ENCODE data around the gene DNPH1.

DNPH1 gene

DNA sequence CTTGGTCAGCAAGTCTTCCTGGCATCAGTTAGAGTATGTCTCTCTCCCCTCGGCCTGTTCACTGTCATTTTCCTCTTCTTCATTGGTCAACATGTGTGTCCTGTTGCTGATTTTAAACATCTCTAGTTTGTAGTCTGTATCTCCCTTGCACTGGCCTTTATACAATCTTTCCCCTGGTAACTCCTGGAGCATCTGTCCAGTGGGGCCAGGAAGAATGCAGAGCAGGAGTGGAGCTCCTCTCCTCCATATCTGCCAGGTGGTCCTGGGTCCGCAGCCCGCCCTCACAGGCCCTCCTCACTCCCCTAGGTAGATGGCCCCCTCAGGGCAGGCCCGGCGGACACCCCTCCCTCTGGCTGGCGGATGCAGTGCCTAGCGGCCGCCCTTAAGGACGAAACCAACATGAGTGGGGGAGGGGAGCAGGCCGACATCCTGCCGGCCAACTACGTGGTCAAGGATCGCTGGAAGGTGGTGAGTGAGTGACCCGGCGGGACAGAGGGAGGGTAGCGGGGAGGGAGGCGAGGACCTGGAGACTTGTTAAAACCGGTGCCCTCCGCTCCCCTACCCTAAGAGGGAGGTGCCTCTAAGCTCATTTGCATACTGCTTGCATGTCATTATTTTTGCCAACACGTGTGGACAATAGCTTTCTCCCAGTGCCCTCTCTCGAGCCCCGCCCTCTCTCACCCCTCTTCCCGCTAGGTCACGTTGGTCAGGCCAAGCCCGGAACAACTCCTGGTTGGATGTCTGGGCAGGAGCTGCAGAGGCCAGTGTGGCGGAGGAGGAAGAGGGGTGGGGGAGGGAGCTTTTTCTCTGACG is 17.2 kb upstream of the DNPH1 start:
- FAIRE-seq = no peak
- no peak for DNase-seq (ENCODE audit: low spot score)

DNA sequence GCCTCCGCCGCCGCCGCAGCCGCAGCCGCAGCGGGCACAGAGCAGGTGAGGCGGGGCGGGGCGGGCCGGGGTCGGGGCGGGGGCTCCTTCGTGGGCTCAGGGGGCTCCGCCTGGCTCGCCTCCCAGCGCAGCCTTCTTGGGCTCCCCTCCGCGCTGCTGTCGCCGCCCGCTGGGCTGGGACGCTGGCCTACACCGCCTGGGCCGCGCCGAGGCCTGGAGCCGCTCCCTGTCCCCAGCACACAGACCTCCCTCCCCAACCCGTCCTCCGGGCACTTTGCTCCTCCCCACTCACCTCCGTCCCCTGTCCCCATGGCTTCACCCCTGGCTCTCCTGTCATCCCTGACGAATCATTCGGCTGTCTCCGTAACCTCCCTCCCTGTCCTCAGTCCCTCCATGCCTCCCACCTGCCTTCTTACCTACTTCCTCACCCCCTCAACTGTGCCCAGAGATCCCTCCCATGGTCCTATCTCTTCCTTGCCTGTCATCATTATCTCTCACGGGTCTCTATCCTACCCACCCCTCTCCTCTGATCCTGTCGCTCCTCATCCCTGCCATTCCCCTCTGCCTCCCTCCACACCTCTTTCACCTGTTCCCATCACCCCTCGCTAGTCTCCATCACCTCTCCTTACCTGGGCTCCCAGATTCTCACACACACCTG is 14.5 kb upstream of the DNPH1 start:
- no peak for DNase-seq (ENCODE audit: low spot score)
- FAIRE-seq = no peak

DNA sequence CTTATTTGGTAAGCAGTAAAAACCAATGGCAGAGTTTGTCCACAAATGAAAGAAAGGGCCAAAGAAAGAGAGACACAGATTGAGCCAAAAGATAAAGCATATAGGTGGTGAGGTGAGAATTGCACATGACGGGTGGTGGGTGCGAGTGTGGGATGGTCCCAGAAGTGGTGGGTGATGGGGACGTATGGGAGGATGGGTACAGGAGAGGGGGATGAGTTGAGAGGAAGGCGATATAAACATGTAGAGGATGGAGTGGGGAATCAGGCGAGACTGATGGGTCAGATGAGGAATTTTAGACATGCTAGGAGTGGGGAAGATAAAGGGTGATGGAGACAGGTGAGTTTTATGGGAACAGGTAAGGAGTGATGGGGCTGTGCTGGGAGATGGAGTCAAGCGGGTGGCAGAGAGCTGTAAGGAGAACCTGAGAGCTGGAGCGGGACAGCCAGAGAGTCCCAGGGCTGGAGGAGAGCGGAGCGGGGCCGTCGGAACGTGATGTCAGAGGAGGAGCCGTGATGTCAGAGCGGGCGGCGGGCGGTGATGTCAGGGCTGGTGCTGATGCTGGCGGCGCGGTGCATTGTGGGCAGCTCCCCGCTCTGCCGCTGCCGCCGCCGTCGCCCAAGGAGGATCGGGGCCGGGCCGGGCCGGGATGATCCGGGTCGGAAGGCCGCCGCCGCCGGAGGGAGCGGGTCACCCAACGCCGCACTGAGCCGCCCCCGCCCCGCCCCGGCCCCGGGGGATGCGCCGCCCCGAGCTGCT is 13.8 kb upstream of the DNPH1 start, which contains the start of gene TTBK1:
Gene TTBK1, plus strand, starts transcription at position 574 of the 756 bp plus-strand sequence. CDS start 3,180 bp downstream, outside the sequence.
- FAIRE-seq (no peak), DNase-seq (ENCODE audit: low spot score) (no peak)

DNA sequence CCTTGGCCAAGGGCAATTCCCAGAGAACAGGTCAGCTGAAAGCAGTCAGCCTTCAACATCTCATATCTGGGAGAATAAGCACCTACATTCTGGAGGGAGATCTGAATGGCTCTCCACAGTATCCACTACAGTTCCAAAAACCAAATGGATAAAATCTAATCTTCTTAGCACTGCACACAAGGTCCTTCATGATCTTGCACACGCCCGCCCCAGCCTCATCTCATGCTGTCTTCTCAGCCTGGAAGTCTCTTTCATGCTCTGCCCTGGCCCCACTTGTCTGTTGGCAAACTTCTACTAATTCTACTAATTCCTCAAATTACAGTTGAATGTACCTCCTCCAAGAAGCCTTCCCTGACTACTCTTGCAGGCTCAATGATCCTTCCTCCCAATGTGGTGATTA is 12.2 kb upstream of the DNPH1 start:
- DNase-seq (ENCODE audit: low spot score) = no peak
- FAIRE-seq = no peak

DNA sequence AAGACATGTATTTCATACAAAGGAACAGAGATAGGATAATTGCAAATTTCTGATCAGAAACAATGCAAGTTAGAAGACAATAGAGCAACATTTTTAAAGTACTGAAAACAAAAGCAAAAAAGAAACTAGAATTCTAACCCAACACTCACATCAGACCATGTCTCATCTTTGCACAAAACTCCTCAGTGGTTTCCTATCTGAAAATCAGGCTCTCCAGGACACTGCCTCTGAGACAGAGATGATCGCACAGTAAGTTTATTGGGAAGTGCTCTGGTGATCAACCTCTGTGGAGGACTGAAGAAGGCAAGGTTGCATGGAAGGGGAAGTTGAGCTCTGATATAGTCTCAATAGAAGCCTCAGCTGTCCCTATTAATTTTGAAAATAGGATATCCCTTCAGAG is 11.7 kb upstream of the DNPH1 start:
- FAIRE-seq (no peak), DNase-seq (ENCODE audit: low spot score) (no peak)

DNA sequence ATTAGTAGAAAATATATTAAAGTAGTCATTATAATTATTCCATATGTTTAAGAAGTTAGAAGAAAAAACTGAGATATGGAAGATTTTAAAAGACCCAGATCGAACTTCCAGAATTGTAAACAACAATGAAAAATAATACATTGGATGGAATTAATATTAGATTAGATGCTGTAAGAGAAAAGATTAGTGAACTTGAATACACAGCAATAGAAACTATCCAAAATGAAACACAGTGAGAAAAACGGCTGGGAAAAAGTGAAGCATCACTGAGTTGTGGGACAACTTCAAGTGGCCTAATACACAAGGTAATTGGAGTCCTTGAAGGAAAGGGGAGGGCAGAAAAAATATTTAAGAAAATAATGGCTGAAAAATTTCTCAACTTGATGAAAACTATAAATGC is 9.8 kb upstream of the DNPH1 start:
- FAIRE-seq (no peak), DNase-seq (ENCODE audit: low spot score) (no peak)

DNA sequence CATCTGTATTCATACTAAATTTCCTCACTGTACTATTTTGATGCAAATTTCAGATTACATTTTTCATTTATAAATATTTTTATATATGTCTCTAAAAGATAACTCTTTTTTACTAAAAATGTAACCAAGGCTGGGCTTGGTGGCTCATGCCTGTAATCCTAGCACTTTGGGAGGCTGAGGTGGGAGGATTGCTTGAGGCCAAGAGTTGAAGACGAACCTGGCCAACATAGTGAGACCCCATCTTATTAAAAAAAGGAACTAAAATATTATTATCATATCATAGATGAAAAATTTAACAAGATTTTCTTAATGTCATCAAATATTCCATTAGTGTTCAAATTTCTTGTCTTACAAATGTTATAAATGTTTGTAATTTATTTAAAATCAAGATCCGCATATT is 6.6 kb upstream of the DNPH1 start:
- no peak for FAIRE-seq
- no peak for DNase-seq (ENCODE audit: low spot score)

DNA sequence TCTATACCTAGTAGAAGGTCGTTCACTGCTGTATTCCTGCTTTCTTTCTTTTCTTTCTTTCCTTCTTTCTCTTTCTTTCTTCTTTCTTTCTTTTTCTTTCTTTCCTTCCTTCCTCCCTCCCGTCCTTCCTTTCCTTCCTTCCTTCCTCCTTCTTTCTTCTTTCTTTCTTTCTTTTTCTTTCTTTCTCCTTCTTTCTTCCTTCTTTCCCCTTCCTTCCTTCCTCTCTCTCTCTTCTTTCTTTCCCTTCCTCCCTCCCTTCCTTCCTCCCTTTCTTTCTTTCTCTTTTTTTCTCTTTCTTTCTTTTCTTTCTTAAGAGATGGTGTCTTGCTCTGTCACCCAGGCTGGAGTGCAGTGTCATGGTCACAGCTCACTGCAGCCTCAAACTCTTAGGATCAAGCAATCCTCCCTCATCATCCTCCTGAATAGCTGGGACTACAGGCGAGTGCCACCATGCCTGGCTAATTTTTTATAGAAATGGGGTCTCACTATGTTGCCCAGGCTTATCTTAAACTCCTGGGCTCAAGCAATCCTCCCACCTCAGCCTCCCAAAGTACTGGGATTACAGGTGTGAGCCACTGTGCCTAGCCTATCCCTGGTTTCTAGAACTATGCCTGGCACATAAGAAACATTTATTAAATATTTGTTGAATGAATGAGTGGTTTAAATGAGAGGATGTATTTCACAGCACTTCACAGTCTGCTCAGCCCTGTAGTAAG is 2.6 kb upstream of the DNPH1 start:
- FAIRE-seq (no peak), DNase-seq (ENCODE audit: low spot score) (no peak)

DNA sequence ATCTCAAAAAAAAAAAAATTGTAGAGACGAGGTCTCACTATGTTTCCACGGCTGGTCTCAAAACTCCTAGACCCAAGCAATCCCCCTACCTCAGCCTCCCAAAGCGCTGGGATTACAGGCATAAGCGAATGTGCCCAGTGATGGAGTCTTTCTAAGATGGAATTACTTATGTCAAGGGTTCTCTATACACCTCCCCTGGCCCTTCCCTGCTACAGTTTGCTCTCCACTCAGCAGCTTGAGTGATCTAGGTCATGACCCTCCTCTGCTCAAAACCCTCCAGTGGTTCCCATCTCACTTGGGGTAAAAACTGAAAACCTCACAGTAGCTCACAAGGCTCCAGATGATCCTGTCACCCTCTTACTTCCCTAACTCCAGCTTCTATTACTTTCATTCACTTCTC is 1.8 kb upstream of the DNPH1 start:
- DNase-seq (ENCODE audit: low spot score) (no peak), FAIRE-seq (no peak)

DNA sequence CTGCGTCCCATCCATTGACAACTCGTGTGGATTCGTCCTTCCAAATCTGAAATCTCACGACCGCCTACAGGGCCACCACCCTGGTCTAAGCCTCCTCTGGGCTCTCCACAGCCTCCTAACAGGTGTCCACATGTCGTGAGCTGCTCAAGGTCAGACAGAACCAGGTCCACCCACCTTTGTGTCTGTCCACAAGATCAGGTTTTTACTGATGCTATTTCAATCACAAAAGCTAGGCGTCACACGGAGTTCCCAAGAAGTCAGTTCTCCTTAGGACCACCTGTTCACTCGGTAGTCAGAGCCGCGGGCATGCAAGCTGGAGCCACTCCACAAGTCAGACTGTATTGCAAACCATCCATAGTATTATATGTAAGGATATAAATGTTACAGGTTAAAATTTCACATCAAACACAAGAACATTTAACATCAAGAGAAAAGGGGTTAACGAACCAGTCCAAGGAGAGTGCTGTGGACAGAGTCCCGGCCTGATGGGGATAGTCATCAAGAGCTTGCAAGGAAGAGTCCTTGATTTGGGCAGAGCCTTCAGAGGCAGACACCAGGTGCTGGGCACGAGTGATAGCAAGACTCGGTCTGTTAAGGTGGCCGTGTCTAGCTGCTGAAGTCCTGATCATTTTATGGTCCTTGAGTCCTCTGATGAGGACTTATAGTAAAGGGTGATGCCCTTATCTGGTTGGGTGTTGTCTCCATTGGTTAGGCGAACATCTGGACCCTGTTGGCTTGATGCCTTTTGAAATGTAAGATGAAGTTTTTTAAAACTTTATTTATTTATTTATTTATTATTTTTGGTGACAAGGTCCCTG is 731 bp upstream of the DNPH1 start:
- FAIRE-seq = no peak
- no peak for DNase-seq (ENCODE audit: low spot score)

DNA sequence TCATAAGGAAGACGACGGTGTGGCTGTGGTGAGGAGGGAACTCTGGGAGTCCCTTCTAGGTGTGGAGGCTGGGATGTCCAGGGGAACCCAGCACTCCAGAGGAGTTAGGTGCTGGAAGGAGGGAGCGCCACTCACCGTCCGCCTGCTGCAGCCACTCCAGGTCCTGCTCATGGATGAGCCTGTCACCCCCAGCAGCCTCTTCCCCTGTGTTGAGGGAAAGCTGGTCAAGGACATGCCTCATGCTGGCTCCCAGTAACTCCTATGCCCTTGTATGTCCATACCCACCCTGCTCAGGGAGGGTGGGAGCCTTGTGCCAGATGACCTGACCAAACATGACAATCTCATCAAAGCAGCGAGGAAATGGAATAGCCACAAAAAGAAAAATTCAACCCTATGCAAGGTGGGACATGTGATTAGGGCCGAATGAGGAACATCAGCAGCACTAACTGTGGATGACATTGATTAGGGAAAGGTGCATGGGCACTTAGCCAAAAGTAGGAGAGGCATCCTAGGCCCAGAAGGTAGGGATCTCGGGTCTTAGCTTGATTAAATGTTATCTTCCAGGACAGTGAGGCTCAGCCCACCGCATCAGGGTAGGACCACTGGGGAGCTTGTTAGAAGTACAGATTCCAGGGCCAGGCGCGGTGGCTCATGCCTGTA is 3.0 kb downstream of the DNPH1 start:
- DNase-seq (ENCODE audit: low spot score) (no peak), FAIRE-seq (no peak)

DNA sequence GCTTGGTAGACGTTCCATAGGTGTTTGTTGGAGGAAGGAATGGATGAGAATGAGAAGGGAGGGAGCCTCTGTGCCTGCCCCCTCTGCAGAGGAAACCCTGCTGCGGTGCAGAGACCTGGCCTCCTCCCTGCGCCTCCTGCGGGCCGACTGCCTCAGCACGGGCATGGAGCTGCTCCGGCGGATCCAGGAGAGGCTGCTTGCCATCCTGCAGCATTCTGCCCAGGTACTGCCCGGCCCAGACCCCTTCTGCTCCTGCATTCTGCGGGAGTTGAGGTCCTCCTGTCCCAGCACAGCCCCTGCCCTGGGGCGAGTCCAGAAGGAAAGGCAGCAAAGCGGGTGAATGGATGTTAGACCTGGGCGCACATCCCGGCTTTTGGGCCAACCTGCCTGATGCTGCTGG is 6.1 kb downstream of the DNPH1 start:
- no peak for FAIRE-seq
- no peak for DNase-seq (ENCODE audit: low spot score)

DNA sequence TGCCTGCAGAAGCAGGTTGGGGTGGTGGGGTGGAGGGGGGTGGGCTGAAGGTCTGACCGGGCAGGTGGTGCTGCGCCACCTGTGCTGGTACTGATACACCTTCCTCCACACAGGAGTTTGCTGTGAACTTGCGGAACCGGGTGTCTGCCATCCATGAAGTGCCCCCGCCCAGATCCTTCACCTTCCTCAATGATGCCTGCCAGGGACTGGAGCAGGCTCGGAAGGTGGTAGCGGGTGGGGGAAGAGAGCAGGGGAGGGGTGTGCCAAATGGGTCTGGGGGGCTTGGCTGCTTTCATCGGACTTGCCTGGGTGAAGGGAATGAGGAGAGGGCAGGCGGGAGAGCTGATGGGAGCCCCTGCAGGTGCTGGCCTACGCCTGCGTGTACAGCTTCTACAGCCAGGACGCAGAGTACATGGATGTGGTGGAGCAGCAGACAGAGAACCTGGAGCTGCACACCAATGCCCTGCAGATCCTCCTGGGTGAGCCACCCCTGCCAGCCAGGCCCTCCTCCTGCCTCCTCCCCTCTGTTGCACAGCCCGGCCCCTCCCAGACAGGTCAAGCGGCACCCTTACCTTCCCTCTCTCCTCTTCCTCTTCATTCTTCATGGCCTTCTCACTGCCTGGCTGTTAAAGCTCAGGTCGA is 6.7 kb downstream of the DNPH1 start:
- FAIRE-seq (no peak), DNase-seq (ENCODE audit: low spot score) (no peak)

DNA sequence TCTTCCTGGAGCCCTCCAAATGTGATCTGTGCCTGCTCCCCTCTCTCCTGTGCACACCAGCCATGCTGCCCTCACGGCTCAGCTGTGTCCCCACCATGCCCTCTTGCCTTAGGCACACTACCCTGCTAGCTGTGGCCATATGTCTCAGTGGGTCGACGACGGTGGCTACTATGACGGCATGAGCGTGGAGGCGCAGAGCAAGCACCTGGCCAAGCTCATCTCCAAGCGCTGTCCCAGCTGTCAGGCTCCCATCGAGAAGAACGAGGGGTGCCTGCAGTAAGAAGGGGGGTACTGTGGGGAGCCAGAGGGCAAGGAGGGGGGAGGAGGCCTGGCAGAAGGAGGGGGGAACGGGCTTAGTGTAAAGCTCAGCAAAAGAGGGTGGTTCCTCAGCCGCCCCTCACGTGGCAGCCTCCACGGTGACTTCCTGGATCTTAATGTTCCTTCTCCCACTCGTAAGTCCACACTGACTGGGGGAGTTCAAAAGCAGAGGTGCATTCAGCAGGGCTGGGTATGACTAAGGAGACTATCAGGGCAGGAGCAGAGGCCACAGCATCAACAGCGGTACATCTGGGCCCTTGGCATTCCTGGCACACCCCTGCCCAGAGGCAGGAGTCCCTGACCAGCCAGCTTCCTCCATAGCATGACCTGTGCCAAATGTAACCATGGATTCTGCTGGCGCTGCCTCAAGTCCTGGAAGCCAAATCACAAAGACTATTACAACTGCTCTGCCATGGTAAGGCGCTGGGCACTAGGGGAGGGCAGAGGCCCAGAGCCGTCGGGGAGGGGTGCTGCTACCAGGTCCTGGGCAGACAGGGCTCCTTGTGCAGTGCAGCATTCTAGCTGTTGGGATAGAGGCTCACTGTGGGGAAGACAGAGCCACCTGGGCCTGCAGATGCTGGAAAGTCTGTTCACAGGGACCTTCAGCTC is 8.0 kb downstream of the DNPH1 start:
- no peak for DNase-seq (ENCODE audit: low spot score)
- FAIRE-seq = no peak

DNA sequence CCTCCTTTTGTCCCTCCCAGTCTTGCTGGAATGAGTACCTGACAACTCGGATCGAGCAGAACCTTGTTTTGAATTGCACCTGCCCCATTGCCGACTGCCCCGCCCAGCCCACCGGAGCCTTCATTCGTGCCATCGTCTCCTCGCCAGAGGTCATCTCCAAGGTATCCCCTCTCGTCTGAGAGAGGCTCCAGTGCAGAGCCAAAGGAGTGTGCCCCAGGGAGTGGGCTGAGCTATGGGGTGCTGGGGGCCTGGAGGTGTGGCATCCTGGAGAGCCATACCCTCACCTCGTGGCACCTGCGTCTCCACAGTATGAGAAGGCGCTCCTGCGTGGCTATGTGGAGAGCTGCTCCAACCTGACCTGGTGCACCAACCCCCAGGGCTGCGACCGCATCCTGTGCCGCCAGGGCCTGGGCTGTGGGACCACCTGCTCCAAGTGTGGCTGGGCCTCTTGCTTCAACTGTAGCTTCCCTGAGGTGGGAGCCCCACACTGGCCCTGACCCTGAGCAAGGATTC is 8.8 kb downstream of the DNPH1 start:
- DNase-seq (ENCODE audit: low spot score) = no peak
- no peak for FAIRE-seq

DNA sequence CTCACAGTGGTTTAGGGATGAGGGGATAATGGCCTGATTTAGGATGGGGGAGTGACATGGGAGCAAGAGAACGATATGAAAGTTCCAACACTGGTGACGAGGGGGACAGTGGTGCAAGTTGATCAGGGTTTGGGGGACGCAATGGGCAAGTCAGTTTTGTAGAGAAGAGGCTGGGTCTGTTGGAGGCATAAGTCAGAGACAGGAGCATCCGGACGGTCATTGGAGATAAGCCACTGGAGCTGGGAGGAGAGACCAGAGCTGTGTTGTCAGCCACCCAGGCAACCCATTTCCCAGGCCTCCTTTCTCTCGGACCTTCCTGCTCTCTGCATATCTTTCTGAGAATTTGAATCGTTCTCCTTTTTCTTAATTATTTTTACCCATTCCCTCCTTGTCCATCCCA is 9.5 kb downstream of the DNPH1 start:
- FAIRE-seq = no peak
- no peak for DNase-seq (ENCODE audit: low spot score)

DNA sequence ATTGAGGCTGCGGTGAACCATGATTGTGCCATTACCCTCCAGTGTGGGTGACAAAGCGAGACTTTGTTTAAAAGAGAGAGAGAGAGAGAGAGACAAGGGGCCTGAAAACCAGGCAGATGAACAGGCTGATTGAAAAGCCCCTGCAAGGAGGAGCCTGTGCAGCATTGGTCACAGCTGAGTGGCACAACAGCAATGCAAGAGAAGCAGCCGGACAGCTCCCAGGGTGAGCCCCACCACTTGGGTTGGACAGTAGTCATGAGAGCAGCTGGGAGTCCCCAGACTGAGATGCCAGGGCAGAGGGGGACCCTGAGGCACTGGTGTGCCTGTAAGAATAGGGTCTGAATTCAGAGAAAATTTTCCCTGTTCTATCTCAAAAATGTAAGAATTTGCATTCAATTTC is 10.2 kb downstream of the DNPH1 start:
- FAIRE-seq (no peak), DNase-seq (ENCODE audit: low spot score) (no peak)

DNA sequence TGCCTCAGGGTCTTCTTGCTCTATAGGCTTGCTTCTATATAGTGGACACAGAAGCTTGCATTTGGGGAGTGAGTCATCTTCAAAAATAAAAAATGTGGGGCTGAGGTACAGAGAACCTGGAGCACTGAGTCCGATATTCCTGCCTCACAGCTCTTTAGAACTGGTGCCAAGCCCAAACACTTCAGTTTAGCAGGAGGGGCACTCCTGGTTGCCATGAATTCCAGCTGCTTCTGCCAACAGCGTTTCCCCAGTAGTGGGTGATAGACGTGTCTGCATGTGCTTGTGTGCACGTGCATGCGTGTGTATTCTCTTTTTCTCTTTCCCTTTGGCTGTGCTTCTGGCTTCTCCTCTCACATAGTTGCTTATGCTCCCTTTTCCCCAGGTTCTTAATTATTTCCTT is 11.9 kb downstream of the DNPH1 start:
- no peak for FAIRE-seq

DNA sequence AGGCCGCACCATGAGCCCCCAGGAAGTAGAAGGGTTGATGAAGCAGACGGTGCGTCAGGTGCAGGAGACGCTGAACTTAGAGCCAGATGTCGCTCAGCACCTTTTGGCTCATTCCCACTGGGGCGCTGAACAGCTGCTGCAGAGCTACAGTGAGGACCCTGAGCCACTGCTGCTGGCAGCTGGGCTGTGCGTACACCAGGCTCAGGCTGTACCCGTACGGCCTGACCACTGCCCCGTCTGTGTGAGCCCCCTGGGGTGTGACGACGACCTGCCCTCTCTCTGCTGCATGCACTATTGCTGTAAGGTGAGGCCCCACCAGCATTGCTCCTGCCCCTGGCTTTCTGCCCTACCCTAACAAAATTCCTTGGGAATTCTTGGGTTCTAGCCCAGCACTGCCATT is 13.1 kb downstream of the DNPH1 start:
- DNase-seq (ENCODE audit: low spot score) (no peak), FAIRE-seq (no peak)

More for the DNA sequence above, 11.9 kb downstream of the DNPH1 start:
- no peak for DNase-seq (ENCODE audit: low spot score)
